ENCODE results near the gene LMCD1. TPM values are rescaled to one million over a fixed set of nuclear protein-coding genes. Genes with fewer than 3 reads are reported as not detected.

Gene LMCD1
- total RNA-seq, 4 donors from 2014 or later: 43.2 to 576 (median 131) TPM

GRCh38 chr3:8507496-8507895 lies 5.9 kb downstream of the LMCD1 start:
- WGBS: 81% methylated on average over 3 of the region's 3 CpGs
- H3K27ac ChIP-seq (replicated peaks in 1 of 4): peak overlapping the region in 1 of 4 donors; percentile 18
- peaks cover 38 to 46% (median 41%) of the 10 kb centered on the region in 4 donors for H3K4me1 ChIP-seq
- DNase-seq (ENCODE audit: extremely low spot score): no peak
- H3K9me3 ChIP-seq: no peaks in the 10 kb centered on the region
- peaks cover 0 to 12% (median 0%) of the 10 kb centered on the region in 4 donors for H3K36me3 ChIP-seq
- no peak for TF ChIP-seq EP300 (IDR thresholded peaks at IDR 0.05)
- peak in 1 of 2 donors; percentile 35 for TF ChIP-seq POLR2AphosphoS5 (IDR thresholded peaks at IDR 0.05)
- intact Hi-C loops (cut with DNase I): no loop called here
- no peaks in the 10 kb centered on the region for H3K27me3 ChIP-seq
- no peak overlapping the region for H3K4me3 ChIP-seq

GRCh38 chr3:8509961-8510360 lies 8.3 kb downstream of the LMCD1 start:
- Histone ChIP-seq H3K27ac (replicated peaks in 1 of 4) (no peak overlapping the region), H3K4me1 (peaks cover 17 to 42% (median 29%) of the 10 kb centered on the region in 4 donors), H3K4me3 (no peak overlapping the region), H3K9me3 (no peaks in the 10 kb centered on the region), H3K36me3 (peaks cover 0 to 32% (median under 1%) of the 10 kb centered on the region in 4 donors), H3K27me3 (no peaks in the 10 kb centered on the region)
- TF ChIP-seq POLR2A (IDR thresholded peaks at IDR 0.05; ENCODE audit: low read depth): no peak
- TF ChIP-seq POLR2AphosphoS5 (IDR thresholded peaks at IDR 0.05): no peak
- TF ChIP-seq CTCF (IDR thresholded peaks at IDR 0.05): no peak
- no peak for TF ChIP-seq EP300 (IDR thresholded peaks at IDR 0.05)
- 89% methylated on average over 6 of the region's 6 CpGs for WGBS
- intact Hi-C loops (cut with DNase I): no loop called here
- DNase-seq (ENCODE audit: extremely low spot score): no peak

DNA sequence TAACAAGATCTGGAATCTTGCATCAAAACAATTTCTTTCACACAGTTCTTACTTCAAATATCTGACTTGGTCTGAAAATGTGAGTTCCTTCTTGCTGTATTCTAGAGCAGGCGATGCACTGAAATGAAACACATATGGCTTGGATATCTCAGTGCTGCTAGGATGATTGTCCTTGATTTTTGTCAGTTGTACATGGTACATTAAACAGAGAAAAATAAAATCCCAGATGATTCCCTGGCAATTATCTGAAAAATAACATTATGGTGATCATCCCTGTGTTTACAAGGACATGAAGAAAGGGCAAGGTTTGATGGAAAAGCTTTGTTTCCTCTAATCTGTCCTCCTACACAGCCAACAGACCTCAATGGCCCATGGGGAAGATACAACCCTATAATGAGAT lies 10.6 kb downstream of the LMCD1 start:
- H3K27me3 ChIP-seq: no peaks in the 10 kb centered on the region
- peaks cover 0 to 32% (median 2%) of the 10 kb centered on the region in 4 donors for H3K36me3 ChIP-seq
- H3K9me3 ChIP-seq: no peaks in the 10 kb centered on the region
- peaks cover 4 to 35% (median 24%) of the 10 kb centered on the region in 4 donors for H3K4me1 ChIP-seq
- WGBS: 100% methylated on average over 1 of the region's 1 CpG
- no peak overlapping the region for H3K27ac ChIP-seq (replicated peaks in 1 of 4)
- DNase-seq (ENCODE audit: extremely low spot score): no peak
- no peak overlapping the region for H3K4me3 ChIP-seq
- intact Hi-C loops (cut with DNase I): no loop called here
- TF ChIP-seq POLR2AphosphoS5 (IDR thresholded peaks at IDR 0.05): peak in 1 of 2 donors; percentile 12
- no peak for TF ChIP-seq CTCF (IDR thresholded peaks at IDR 0.05)

GRCh38 chr3:8516047-8516661 lies 14.5 kb downstream of the LMCD1 start:
- DNase-seq (ENCODE audit: extremely low spot score): no peak
- 65% methylated on average over 9 of the region's 9 CpGs for WGBS
- Histone ChIP-seq H3K27ac (replicated peaks in 1 of 4) (peak overlapping the region in 3 of 4 donors; percentile 17 to 52 (median 20)), H3K4me1 (peaks cover 0 to 29% (median 20%) of the 10 kb centered on the region in 4 donors), H3K36me3 (peaks cover 0 to 36% (median 4%) of the 10 kb centered on the region in 4 donors), H3K9me3 (no peaks in the 10 kb centered on the region), H3K4me3 (no peak overlapping the region), H3K27me3 (no peaks in the 10 kb centered on the region)
- TF ChIP-seq POLR2A (IDR thresholded peaks at IDR 0.05; ENCODE audit: low read depth) (no peak), EP300 (IDR thresholded peaks at IDR 0.05) (no peak), POLR2AphosphoS5 (IDR thresholded peaks at IDR 0.05) (no peak), CTCF (IDR thresholded peaks at IDR 0.05) (no peak)
- intact Hi-C loops (cut with DNase I): no loop called here

DNA sequence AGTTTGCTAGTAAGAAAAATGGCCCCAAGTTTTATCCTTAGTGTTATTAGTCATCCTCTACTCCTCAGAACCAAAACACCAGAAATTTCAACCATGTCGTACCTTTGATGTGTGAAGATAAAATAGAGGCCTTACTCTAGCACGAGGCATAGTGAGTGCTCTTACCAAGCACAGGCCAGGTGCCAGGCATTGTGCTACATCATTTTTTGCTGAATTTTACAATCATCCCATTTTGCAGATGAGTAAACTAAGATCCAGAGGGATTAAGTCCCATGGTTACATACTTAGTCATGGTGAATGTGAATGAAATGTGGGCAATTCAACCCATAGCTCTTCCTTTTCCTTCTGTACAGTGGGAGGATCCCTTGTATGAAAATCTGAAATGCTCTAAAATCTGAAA lies 15.2 kb downstream of the LMCD1 start:
- TF ChIP-seq EP300 (IDR thresholded peaks at IDR 0.05) (no peak), POLR2AphosphoS5 (IDR thresholded peaks at IDR 0.05) (peak in 1 of 2 donors; percentile 28)
- Histone ChIP-seq H3K9me3 (no peaks in the 10 kb centered on the region), H3K36me3 (peaks cover 0 to 35% (median 4%) of the 10 kb centered on the region in 4 donors), H3K27me3 (no peaks in the 10 kb centered on the region), H3K27ac (replicated peaks in 1 of 4) (peak overlapping the region in 1 of 4 donors; percentile 52), H3K4me3 (no peak overlapping the region), H3K4me1 (peaks cover 0 to 29% (median 20%) of the 10 kb centered on the region in 4 donors)
- intact Hi-C loops (cut with DNase I): no loop called here
- no peak for DNase-seq (ENCODE audit: extremely low spot score)
- WGBS: 91% methylated on average over 2 of the region's 2 CpGs
